ENCODE measurements around the gene PPM1N. TPM values are rescaled to one million over a fixed set of nuclear protein-coding genes. Genes with fewer than 3 reads are reported as not detected.
A peak's percentile ranks its signal among the peaks of the same experiment; 100 is the strongest.

Gene PPM1N
- total and polyA plus RNA-seq, 3 experiments from 2014 or later = 2.5 to 4.6 (median 3.3) TPM

DNA sequence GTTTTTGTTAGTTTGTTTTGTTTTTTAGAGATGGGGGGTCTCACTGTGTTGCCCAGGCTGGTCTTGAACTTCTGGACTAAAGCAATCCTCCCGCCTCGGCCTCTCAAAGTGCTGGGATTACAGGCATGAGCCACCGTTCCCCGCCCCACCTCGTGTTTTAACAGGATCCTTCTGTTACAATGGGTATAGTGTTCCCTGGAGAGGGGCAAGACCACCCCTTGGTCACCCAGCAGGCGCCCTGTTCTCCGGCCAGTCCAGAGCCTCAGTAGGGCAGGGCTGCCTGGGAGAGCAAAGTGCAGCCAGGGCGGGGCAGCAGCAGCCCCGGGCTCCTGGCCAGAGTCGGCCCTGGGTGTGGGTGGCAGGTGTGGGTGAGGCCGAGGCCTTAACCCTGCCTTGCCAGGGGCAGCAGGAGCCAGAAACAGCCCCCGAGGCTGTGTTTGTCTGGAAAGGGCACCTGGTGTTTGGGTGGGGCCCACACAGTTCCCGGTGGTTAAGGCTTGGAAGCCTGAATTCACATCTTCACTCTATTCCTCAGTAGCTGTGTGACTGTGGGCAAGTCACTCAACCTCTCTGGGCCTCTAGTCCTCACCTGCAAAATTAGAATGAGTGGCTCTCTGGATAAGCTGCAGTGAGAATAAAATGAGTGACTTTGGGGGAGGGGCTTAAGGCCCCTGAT, 16.3 kb downstream of the PPM1N start:
- Histone ChIP-seq H3K4me3 (ENCODE audit: low read length) (peak overlapping the region; percentile 41), H3K27ac (ENCODE audit: low read depth, low read length) (peak overlapping the region; percentile 61), H3K36me3 (ENCODE audit: insufficient read depth, low read length) (peaks cover 6% of the 10 kb centered on the region), H3K9me3 (ENCODE audit: low read length) (no peaks in the 10 kb centered on the region), H3K4me1 (ENCODE audit: insufficient read depth, low read length) (peaks cover 53% of the 10 kb centered on the region), H3K27me3 (ENCODE audit: insufficient read depth, low read length, poor library complexity, severe bottlenecking) (no peaks in the 10 kb centered on the region)
- peaks cover 0 to 37% (median 5%) of the 10 kb centered on the region in 3 donors for H3K36me3 Mint-ChIP-seq
- H3K27me3 Mint-ChIP-seq = no peaks in the 10 kb centered on the region
- H3K9me3 Mint-ChIP-seq = no peaks in the 10 kb centered on the region
- peak overlapping the region; percentile 48 to 84 (median 62) for H3K4me3 Mint-ChIP-seq
- DNase-seq = peak in 1 of 5 donors; percentile 30
- H3K4me1 Mint-ChIP-seq = peaks cover 53 to 72% (median 57%) of the 10 kb centered on the region in 3 donors
- POLR2A ChIA-PET = interaction anchor here (0.6 kb wide), 1 partner anchor 32 kb away, joined by 5 read pairs; no protein-coding TSS in a partner anchor
- H3K27ac Mint-ChIP-seq = peak overlapping the region; percentile 86 to 99 (median 93)
- CTCF ChIA-PET = interaction anchor here (1.3 to 2.1 kb wide), 6 partner anchors 11 to 129 kb away, joined by 3 to 6 read pairs (median 4); partner anchors contain the start of gene PPM1N

DNA sequence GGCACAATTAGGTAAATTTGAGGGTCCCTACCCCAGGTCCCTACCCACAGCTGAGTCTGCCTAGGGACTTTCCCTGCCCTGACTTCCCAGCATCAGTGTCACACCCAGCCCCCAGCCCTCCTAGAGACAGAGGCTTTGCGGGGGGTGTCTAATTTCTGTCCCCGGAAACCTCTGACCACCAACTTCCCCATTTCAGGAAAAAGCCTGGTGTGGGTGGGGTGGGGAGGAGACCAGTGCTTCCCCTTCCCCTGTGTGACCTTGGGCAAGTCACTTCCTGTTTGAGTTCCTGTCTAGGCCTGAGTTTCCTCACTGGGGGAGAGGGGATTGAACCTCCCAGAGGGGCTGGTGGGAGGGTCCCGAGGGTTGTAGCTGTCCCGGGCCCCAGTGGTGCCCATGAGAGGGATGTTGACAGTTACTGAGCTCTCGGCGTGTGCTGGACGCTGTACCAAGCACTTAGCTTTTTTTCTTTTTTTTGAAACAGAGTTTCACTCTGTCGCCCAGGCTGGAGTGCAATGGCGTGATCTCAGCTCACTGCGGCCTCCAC, 16.9 kb downstream of the PPM1N start:
- H3K27me3 ChIP-seq (ENCODE audit: insufficient read depth, low read length, poor library complexity, severe bottlenecking) = no peaks in the 10 kb centered on the region
- H3K9me3 ChIP-seq (ENCODE audit: low read length) = no peaks in the 10 kb centered on the region
- POLR2A ChIA-PET = interaction anchor here (0.6 kb wide), 1 partner anchor 31 kb away, joined by 5 read pairs; no protein-coding TSS in a partner anchor
- peak overlapping the region; percentile 61 for H3K27ac ChIP-seq (ENCODE audit: low read depth, low read length)
- peak overlapping the region; percentile 41 for H3K4me3 ChIP-seq (ENCODE audit: low read length)
- Mint-ChIP-seq H3K27ac (peak overlapping the region; percentile 86 to 99 (median 92)), H3K4me3 (peak overlapping the region; percentile 47 to 76 (median 62)), H3K9me3 (no peaks in the 10 kb centered on the region), H3K4me1 (peaks cover 47 to 65% (median 50%) of the 10 kb centered on the region in 3 donors), H3K36me3 (peaks cover 0 to 39% (median 5%) of the 10 kb centered on the region in 3 donors), H3K27me3 (no peaks in the 10 kb centered on the region)
- H3K36me3 ChIP-seq (ENCODE audit: insufficient read depth, low read length) = peaks cover 6% of the 10 kb centered on the region
- CTCF ChIA-PET = interaction anchor here (0.8 to 2.1 kb wide), 8 partner anchors 11 to 129 kb away, joined by 3 to 6 read pairs (median 4); partner anchors contain the start of gene PPM1N
- peaks cover 47% of the 10 kb centered on the region for H3K4me1 ChIP-seq (ENCODE audit: insufficient read depth, low read length)
- DNase-seq = peak in 3 of 5 donors; percentile 23 to 58 (median 47)

DNA sequence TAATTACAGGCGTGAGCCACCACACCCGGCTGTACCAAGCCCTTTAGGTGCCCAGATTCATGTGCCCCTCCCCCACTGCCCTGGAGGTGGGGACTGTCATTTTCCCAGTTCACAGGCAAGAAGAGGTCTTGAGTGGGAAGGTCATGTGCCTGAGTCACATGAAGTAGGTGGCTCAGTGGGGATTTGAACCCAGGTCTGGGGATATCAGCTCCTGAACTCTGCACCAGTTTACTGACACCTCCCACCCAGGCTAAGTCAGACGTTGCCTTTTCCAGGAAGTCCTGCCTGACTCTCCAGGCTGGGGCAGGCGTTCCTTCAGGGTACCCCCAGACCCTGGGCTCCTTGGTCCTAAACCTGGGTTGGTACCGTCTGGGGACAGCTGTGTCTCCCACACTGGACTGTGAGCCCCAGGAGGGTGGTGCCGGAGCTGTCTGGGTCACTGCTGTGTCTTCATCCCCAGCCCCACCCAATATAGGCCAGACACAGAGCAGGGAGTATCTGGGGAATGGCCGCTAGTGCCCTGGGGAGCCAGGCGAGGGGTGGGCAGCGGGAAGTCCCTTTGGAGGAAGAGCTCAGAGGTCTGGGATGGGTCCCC, 17.7 kb downstream of the PPM1N start:
- peaks cover 41 to 58% (median 43%) of the 10 kb centered on the region in 3 donors for H3K4me1 Mint-ChIP-seq
- peak overlapping the region in 7 of 8 donors; percentile 91 to 99 (median 92) for H3K27ac Mint-ChIP-seq
- ChIA-PET CTCF (interaction anchor here (0.8 to 1.7 kb wide), 10 partner anchors 8 to 128 kb away, joined by 3 to 6 read pairs (median 3); partner anchors contain the start of gene RTN2), POLR2A (no interaction called here)
- peaks cover 0 to 44% (median 3%) of the 10 kb centered on the region in 3 donors for H3K36me3 Mint-ChIP-seq
- H3K27ac ChIP-seq (ENCODE audit: low read depth, low read length) = peak overlapping the region; percentile 61
- no peaks in the 10 kb centered on the region for H3K27me3 ChIP-seq (ENCODE audit: insufficient read depth, low read length, poor library complexity, severe bottlenecking)
- H3K4me3 Mint-ChIP-seq = peak overlapping the region in 2 of 7 donors; percentile 52 to 74
- no peak for DNase-seq
- H3K4me1 ChIP-seq (ENCODE audit: insufficient read depth, low read length) = peaks cover 41% of the 10 kb centered on the region
- peaks cover 6% of the 10 kb centered on the region for H3K36me3 ChIP-seq (ENCODE audit: insufficient read depth, low read length)
- no peak overlapping the region for H3K4me3 ChIP-seq (ENCODE audit: low read length)
- H3K9me3 ChIP-seq (ENCODE audit: low read length) = no peaks in the 10 kb centered on the region
- no peaks in the 10 kb centered on the region for H3K27me3 Mint-ChIP-seq
- no peaks in the 10 kb centered on the region for H3K9me3 Mint-ChIP-seq

DNA sequence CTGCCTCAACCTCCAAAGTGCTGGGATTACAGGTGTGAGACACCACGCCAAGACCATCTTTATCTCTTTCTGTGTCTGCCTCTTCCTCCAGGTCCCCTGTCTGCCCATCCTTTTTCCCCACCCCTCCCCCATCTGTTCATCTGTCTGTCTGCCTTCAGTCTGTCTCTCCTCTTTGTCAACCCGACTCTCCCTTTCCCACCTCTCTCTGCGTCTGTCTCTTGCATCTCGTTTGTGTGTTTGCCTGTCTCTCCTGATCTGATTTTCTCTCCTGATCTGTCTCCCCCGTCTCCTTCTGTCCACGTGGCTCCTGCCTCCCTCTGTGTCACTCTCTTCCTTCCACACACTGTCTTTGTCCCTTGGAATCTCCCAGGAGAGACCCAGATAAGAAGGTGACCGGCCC, 19.0 kb downstream of the PPM1N start:
- Histone ChIP-seq H3K27ac (ENCODE audit: low read depth, low read length) (no peak overlapping the region), H3K4me3 (ENCODE audit: low read length) (no peak overlapping the region), H3K36me3 (ENCODE audit: insufficient read depth, low read length) (peaks cover 6% of the 10 kb centered on the region), H3K27me3 (ENCODE audit: insufficient read depth, low read length, poor library complexity, severe bottlenecking) (no peaks in the 10 kb centered on the region), H3K4me1 (ENCODE audit: insufficient read depth, low read length) (peaks cover 37% of the 10 kb centered on the region), H3K9me3 (ENCODE audit: low read length) (no peaks in the 10 kb centered on the region)
- no peaks in the 10 kb centered on the region for H3K9me3 Mint-ChIP-seq
- peak overlapping the region in 6 of 8 donors; percentile 48 to 88 (median 68) for H3K27ac Mint-ChIP-seq
- H3K36me3 Mint-ChIP-seq = peaks cover 0 to 49% (median 2%) of the 10 kb centered on the region in 3 donors
- H3K27me3 Mint-ChIP-seq = no peaks in the 10 kb centered on the region
- POLR2A ChIA-PET = no interaction called here
- DNase-seq = no peak
- peak overlapping the region in 2 of 7 donors; percentile 28 to 38 for H3K4me3 Mint-ChIP-seq
- CTCF ChIA-PET = interaction anchor here (0.9 kb wide), 1 partner anchor 9 kb away, joined by 3 read pairs; no protein-coding TSS in a partner anchor
- H3K4me1 Mint-ChIP-seq = peaks cover 31 to 44% (median 31%) of the 10 kb centered on the region in 3 donors

DNA sequence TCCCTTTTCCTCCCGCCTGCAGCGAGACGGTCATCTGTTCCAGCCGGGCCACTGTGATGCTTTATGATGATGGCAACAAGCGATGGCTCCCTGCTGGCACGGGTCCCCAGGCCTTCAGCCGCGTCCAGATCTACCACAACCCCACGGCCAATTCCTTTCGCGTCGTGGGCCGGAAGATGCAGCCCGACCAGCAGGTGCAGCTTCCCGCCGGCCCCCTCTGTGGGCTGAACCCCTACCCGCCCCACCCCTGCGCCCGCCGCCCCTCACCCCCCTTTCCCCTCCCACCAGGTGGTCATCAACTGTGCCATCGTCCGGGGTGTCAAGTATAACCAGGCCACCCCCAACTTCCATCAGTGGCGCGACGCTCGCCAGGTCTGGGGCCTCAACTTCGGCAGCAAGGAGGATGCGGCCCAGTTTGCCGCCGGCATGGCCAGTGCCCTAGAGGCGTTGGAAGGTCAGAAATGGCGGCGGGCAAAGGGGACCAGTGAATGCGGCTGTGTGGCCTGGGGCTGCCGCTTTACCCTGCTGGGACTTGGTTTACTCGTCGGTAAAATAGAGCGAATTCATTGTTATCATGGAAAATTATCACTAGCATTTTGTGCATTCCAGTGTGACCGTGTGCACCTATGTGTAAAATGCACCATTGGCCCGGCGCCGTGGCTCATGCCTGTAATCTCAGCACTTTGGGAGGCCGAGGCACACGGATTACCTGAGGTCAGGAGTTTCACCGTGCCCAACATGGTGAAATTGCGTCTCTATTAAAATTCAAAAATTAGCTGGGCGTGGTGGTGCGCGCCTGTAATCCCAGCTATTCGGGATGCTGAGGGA, 19.6 kb downstream of the PPM1N start:
- peaks cover 30 to 41% (median 30%) of the 10 kb centered on the region in 3 donors for H3K4me1 Mint-ChIP-seq
- Histone ChIP-seq H3K9me3 (ENCODE audit: low read length) (no peaks in the 10 kb centered on the region), H3K27me3 (ENCODE audit: insufficient read depth, low read length, poor library complexity, severe bottlenecking) (no peaks in the 10 kb centered on the region), H3K36me3 (ENCODE audit: insufficient read depth, low read length) (peaks cover 6% of the 10 kb centered on the region), H3K4me3 (ENCODE audit: low read length) (no peak overlapping the region), H3K27ac (ENCODE audit: low read depth, low read length) (no peak overlapping the region), H3K4me1 (ENCODE audit: insufficient read depth, low read length) (peaks cover 35% of the 10 kb centered on the region)
- peaks cover 0 to 52% (median 2%) of the 10 kb centered on the region in 3 donors for H3K36me3 Mint-ChIP-seq
- no peaks in the 10 kb centered on the region for H3K9me3 Mint-ChIP-seq
- peak overlapping the region in 3 of 8 donors; percentile 51 to 72 (median 60) for H3K27ac Mint-ChIP-seq
- H3K27me3 Mint-ChIP-seq = no peaks in the 10 kb centered on the region
- no peak overlapping the region for H3K4me3 Mint-ChIP-seq
- DNase-seq = no peak
- POLR2A ChIA-PET = no interaction called here
- CTCF ChIA-PET = interaction anchor here (0.8 kb wide), 1 partner anchor 124 kb away, joined by 3 read pairs; no protein-coding TSS in a partner anchor

DNA sequence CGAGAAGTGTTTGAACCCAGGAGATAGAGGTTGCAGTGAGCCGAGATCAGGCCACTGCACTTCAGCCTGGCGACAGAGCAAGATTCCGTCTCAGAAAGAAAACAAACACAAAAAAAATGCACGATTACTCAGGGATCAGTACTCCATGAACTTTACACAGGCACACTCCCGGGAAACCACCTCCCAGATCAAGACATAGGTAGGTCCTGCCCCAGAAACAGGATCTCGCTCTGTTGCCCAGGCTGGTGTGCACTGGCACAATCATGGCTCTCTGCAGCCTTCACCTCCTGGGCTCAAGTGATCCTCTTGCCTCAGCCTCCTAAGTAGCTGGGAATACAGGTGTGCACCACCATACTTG, 20.2 kb downstream of the PPM1N start:
- Histone ChIP-seq H3K27me3 (ENCODE audit: insufficient read depth, low read length, poor library complexity, severe bottlenecking) (no peaks in the 10 kb centered on the region), H3K4me3 (ENCODE audit: low read length) (no peak overlapping the region), H3K27ac (ENCODE audit: low read depth, low read length) (no peak overlapping the region), H3K36me3 (ENCODE audit: insufficient read depth, low read length) (peaks cover 9% of the 10 kb centered on the region), H3K9me3 (ENCODE audit: low read length) (no peaks in the 10 kb centered on the region), H3K4me1 (ENCODE audit: insufficient read depth, low read length) (peaks cover 31% of the 10 kb centered on the region)
- Mint-ChIP-seq H3K4me1 (peaks cover 27 to 37% (median 28%) of the 10 kb centered on the region in 3 donors), H3K36me3 (peaks cover 0 to 53% (median 2%) of the 10 kb centered on the region in 3 donors), H3K27me3 (no peaks in the 10 kb centered on the region), H3K9me3 (no peaks in the 10 kb centered on the region), H3K4me3 (peak overlapping the region in 1 of 7 donors; percentile 48), H3K27ac (peak overlapping the region in 2 of 8 donors; percentile 51 to 72)
- ChIA-PET CTCF (interaction anchor here (0.8 kb wide), 1 partner anchor 123 kb away, joined by 3 read pairs; no protein-coding TSS in a partner anchor), POLR2A (no interaction called here)
- DNase-seq = no peak

Measured in CD8-positive, alpha-beta memory T cell (primary cell).